ENCODE data around the gene TSFM. TPM values are rescaled to one million over a fixed set of nuclear protein-coding genes. Genes with fewer than 3 reads are reported as not detected.

Gene TSFM
- total and polyA plus RNA-seq, 4 donors, result 14.6 to 60.5 (median 38.2) TPM

GRCh38 chr12:57737467-57738460 is 44.8 kb upstream of the TSFM start:
- 25% methylated on average over 110 of the region's 110 CpGs for WGBS
- no peak overlapping the region for H3K27ac ChIP-seq (ENCODE audit: low read depth in 1 of 2, low read length in 2 of 2)
- no peak for DNase-seq (ENCODE audit: low spot score)
- TF ChIP-seq HNF4G (IDR thresholded peaks at IDR 0.05) (no peak), GABPA (IDR thresholded peaks at IDR 0.05 in 1 of 2, conservative IDR thresholded peaks at IDR 0.05 in 1 of 2) (no peak), RXRA (IDR thresholded peaks at IDR 0.05) (no peak), MAX (IDR thresholded peaks at IDR 0.05) (no peak), JUND (IDR thresholded peaks at IDR 0.05) (no peak), CTCF (IDR thresholded peaks at IDR 0.05; ENCODE audit: low read depth, low read length, missing input control) (no peak), ATF3 (IDR thresholded peaks at IDR 0.05) (no peak), ZBTB33 (IDR thresholded peaks at IDR 0.05) (no peak), TAF1 (conservative IDR thresholded peaks at IDR 0.05) (no peak), REST (IDR thresholded peaks at IDR 0.05) (no peak)
- H3K9ac ChIP-seq (ENCODE audit: low read depth in 1 of 2, low read length in 2 of 2), result no peak overlapping the region
- peak overlapping the region in 1 of 3 donors; percentile 24 for H3K4me3 ChIP-seq (ENCODE audit: low read depth in 1 of 3, low read length in 3 of 3)
- H3K27me3 ChIP-seq (ENCODE audit: control insufficient read depth in 4 of 4, insufficient read depth in 4 of 4, low read length in 3 of 4), result peaks cover 0 to 10% (median 4%) of the 10 kb centered on the region in 4 donors
- no peaks in the 10 kb centered on the region for H3K36me3 ChIP-seq (ENCODE audit: control insufficient read depth in 4 of 4, insufficient read depth in 3 of 4, low read depth in 1 of 4, low read length in 3 of 4)
- H3K9me3 ChIP-seq (ENCODE audit: control insufficient read depth in 4 of 4, low read length in 3 of 4), result no peaks in the 10 kb centered on the region
- peaks cover 3 to 22% (median 15%) of the 10 kb centered on the region in 4 donors for H3K4me1 ChIP-seq (ENCODE audit: control insufficient read depth in 4 of 4, insufficient read depth in 4 of 4, low read length in 3 of 4)

GRCh38 chr12:57738661-57739237 is 43.8 kb upstream of the TSFM start, which contains the start of gene AGAP2:
AGAP2 (minus strand) TSS chr12:57738742; CDS start chr12:57738246, 496 bp downstream.
- peaks cover 3 to 22% (median 15%) of the 10 kb centered on the region in 4 donors for H3K4me1 ChIP-seq (ENCODE audit: control insufficient read depth in 4 of 4, insufficient read depth in 4 of 4, low read length in 3 of 4)
- peak within 1 kb of the TSS in 1 of 3 donors; percentile 24 for H3K4me3 ChIP-seq (ENCODE audit: low read depth in 1 of 3, low read length in 3 of 3)
- no peak within 1 kb of the TSS for H3K9ac ChIP-seq (ENCODE audit: low read depth in 1 of 2, low read length in 2 of 2)
- peaks cover 0 to 10% (median 4%) of the 10 kb centered on the region in 4 donors for H3K27me3 ChIP-seq (ENCODE audit: control insufficient read depth in 4 of 4, insufficient read depth in 4 of 4, low read length in 3 of 4)
- H3K36me3 ChIP-seq (ENCODE audit: control insufficient read depth in 4 of 4, insufficient read depth in 3 of 4, low read depth in 1 of 4, low read length in 3 of 4), result no peaks in the 10 kb centered on the region
- no peaks in the 10 kb centered on the region for H3K9me3 ChIP-seq (ENCODE audit: control insufficient read depth in 4 of 4, low read length in 3 of 4)
- WGBS, result 17% methylated on average over 36 of the region's 36 CpGs
- no peak for DNase-seq (ENCODE audit: low spot score)
- H3K27ac ChIP-seq (ENCODE audit: low read depth in 1 of 2, low read length in 2 of 2), result no peak within 1 kb of the TSS
- TF ChIP-seq CTCF (IDR thresholded peaks at IDR 0.05; ENCODE audit: low read depth, low read length, missing input control), result no peak
- TF ChIP-seq FOXA2 (IDR thresholded peaks at IDR 0.05), result no peak
- TF ChIP-seq REST (IDR thresholded peaks at IDR 0.05), result no peak
- no peak for TF ChIP-seq EGR1 (IDR thresholded peaks at IDR 0.05; ENCODE audit: low read depth in 2 of 2)
- TF ChIP-seq ATF3 (IDR thresholded peaks at IDR 0.05), result no peak
- TF ChIP-seq FOXA1 (IDR thresholded peaks at IDR 0.05), result no peak
- TF ChIP-seq HNF4G (IDR thresholded peaks at IDR 0.05), result no peak
- TF ChIP-seq TAF1 (conservative IDR thresholded peaks at IDR 0.05), result no peak

All from liver (tissue), 9 donors.